Testis (tissue), 2 donors: Measurements from ENCODE around the gene SIRT5.

Experiments used
- CTCF ChIP-seq, 3 experiments: fragments of 450-650 bp in 2 of 3; fragments of 200-600 bp in 1 of 3; sonication (generic) in 1 of 3; IDR thresholded peaks; one replicate each; pipeline ENCODE4 v1.5.1; 2016 to 2019; ENCODE audit warnings: antibody characterized with exemption in 3 of 3, mild to moderate bottlenecking in 2 of 3, moderate library complexity in 1 of 3
- POLR2A ChIP-seq: fragments of 450-650 bp; IDR thresholded peaks from one replicate; pipeline ENCODE4 v1.6.1; 2017; ENCODE audit warnings: antibody characterized with exemption, mild to moderate bottlenecking, moderate library complexity

GRCh38 chr6:13663986-13664385 lies 89.6 kb downstream of the SIRT5 start:
- TF ChIP-seq CTCF (IDR thresholded peaks at IDR 0.05) (no peak), POLR2A (no peak)
